OCI-LY7 (cell line): ENCODE results near the gene ALG1. TPM values are rescaled to one million over a fixed set of nuclear protein-coding genes. Genes with fewer than 3 reads are reported as not detected.
"Not testable (repeated sequence)": the region's sequence is repeated elsewhere in the genome, so short reads cannot be mapped to it uniquely, and the experiment has no call there.

Experiments
- BruUV-seq: library from RNA; stranded (reverse); fragments of 400-500 nt; replicated peaks from 2 replicates; lab custom pipeline; 2021; lab: Mats Ljungman, UMichigan
- CTCF ChIA-PET: fragments of 300-600 bp; sonication (Branson Sonifier 250); formaldehyde crosslinking; loops from one replicate; lab custom pipeline; 2022; ENCODE audit warnings: antibody characterized with exemption; ENCODE audit not compliant: unreplicated experiment; lab: Charles Lee
- POLR2A ChIA-PET: fragments of 300-600 bp; sonication (Branson Sonifier 250); formaldehyde crosslinking; loops from one replicate; lab custom pipeline; 2022; ENCODE audit warnings: antibody characterized with exemption; lab: Charles Lee
- DNase-seq: peaks from one replicate; pipeline ENCODE4 v3.0.0-alpha.2; 2015; ENCODE audit warnings: low spot score
- H2AFZ ChIP-seq: fragments of 200-600 bp; sonication (generic), shearing (Covaris generic); 2 replicates; pipeline ENCODE4 v1.6.1; 2014; ENCODE audit warnings: mild to moderate bottlenecking, antibody characterized with exemption, low read length, moderate library complexity
- H3K27ac ChIP-seq: fragments of 200-600 bp; sonication (generic); 2 replicates; pipeline ENCODE4 v1.5.1; 2014; ENCODE audit warnings: mixed run types, low read depth, mild to moderate bottlenecking, moderate library complexity, low read length, inconsistent platforms; ENCODE audit not compliant: poor library complexity, severe bottlenecking
- H3K36me3 ChIP-seq: fragments of 200-600 bp; sonication (generic); 2 replicates; pipeline ENCODE4 v1.6.1; 2014; ENCODE audit warnings: mild to moderate bottlenecking, antibody characterized with exemption, low read length, moderate library complexity, mixed read lengths; ENCODE audit not compliant: insufficient read depth
- H3K4me1 ChIP-seq: fragments of 200-600 bp; sonication (generic); 2 replicates; pipeline ENCODE4 v1.5.1; 2014; ENCODE audit warnings: mild to moderate bottlenecking, low read length; ENCODE audit not compliant: insufficient read depth, poor library complexity, severe bottlenecking
- H3K4me2 ChIP-seq: fragments of 200-600 bp; sonication (generic); 2 replicates; pipeline ENCODE4 v1.6.1; 2014; ENCODE audit warnings: mild to moderate bottlenecking, low read length
- H3K4me3 ChIP-seq: fragments of 200-600 bp; sonication (generic); 2 replicates; pipeline ENCODE4 v1.5.1; 2014; ENCODE audit warnings: mild to moderate bottlenecking, low read depth, low read length; ENCODE audit not compliant: poor library complexity, severe bottlenecking
- H3K79me2 ChIP-seq: fragments of 200-600 bp; sonication (generic); 2 replicates; pipeline ENCODE4 v1.6.1; 2016; ENCODE audit warnings: low read depth, mild to moderate bottlenecking, low read length, moderate library complexity, mixed read lengths; ENCODE audit not compliant: insufficient read depth
- H3K9me2 ChIP-seq: fragments of 200-600 bp; sonication (generic); 2 replicates; pipeline ENCODE4 v1.6.1; 2016; ENCODE audit warnings: mild to moderate bottlenecking, low read length, mixed read lengths; ENCODE audit not compliant: insufficient read depth
- H3K9me3 ChIP-seq: fragments of 200-600 bp; sonication (generic); 2 replicates; pipeline ENCODE4 v1.6.1; 2014; ENCODE audit warnings: mild to moderate bottlenecking, mixed run types, low read length, mixed read lengths
- H4K20me1 ChIP-seq: fragments of 200-600 bp; sonication (generic); 2 replicates; pipeline ENCODE4 v1.6.1; 2014; ENCODE audit warnings: mild to moderate bottlenecking, antibody characterized with exemption, low read length, moderate library complexity, mixed read lengths; ENCODE audit not compliant: insufficient read depth
- CTCF ChIP-seq: fragments of 200-600 bp; sonication (generic); conservative IDR thresholded peaks from 2 replicates; pipeline ENCODE4 v1.5.1; 2014; ENCODE audit warnings: mild to moderate bottlenecking, antibody characterized with exemption, low read length, moderate library complexity, mixed read lengths
- intact Hi-C: fragments of 100-400 bp; cut with micrococcal nuclease; formaldehyde crosslinking; loops from one replicate; pipeline ENCODE4 v1.10.0; 2022; ENCODE audit not compliant: unreplicated experiment
- total RNA-seq, 2 experiments: library from RNA; depleted of rRNA in 1 of 2; stranded (reverse); fragments of >200 nt in 1 of 2; shearing (Covaris generic) in 1 of 2; gene quantifications; 2 replicates each; pipeline ENCODE4 v1.2.3, GENCODE V29; 2014 to 2022

Gene ALG1
- total RNA-seq, 2 experiments from 2014 or later, result 13.7 to 23.1 TPM

GRCh38 chr16:5084099-5084731, 12.6 kb downstream of the ALG1 start:
- H2AFZ ChIP-seq, H3K27ac ChIP-seq, H3K9me2 ChIP-seq, H3K36me3 ChIP-seq, H3K4me2 ChIP-seq, intact Hi-C loops, CTCF ChIA-PET, BruUV-seq, H3K9me3 ChIP-seq, H3K4me1 ChIP-seq, H3K79me2 ChIP-seq, POLR2A ChIA-PET, DNase-seq, H4K20me1 ChIP-seq, H3K4me3 ChIP-seq: not testable (repeated sequence)

- H3K9me3 ChIP-seq, H4K20me1 ChIP-seq, intact Hi-C loops, CTCF ChIA-PET, H3K27ac ChIP-seq, H2AFZ ChIP-seq, H3K4me2 ChIP-seq, H3K36me3 ChIP-seq, H3K79me2 ChIP-seq, POLR2A ChIA-PET, H3K4me3 ChIP-seq, H3K9me2 ChIP-seq, H3K4me1 ChIP-seq: not testable (repeated sequence)
- TSS peak; percentile 62 for BruUV-seq
- TF ChIP-seq CTCF, result peak; percentile 70
- peak; percentile 54 for DNase-seq
These were observed 13.2 kb downstream of the ALG1 start for GRCh38 chr16:5084802-5085201.

DNA sequence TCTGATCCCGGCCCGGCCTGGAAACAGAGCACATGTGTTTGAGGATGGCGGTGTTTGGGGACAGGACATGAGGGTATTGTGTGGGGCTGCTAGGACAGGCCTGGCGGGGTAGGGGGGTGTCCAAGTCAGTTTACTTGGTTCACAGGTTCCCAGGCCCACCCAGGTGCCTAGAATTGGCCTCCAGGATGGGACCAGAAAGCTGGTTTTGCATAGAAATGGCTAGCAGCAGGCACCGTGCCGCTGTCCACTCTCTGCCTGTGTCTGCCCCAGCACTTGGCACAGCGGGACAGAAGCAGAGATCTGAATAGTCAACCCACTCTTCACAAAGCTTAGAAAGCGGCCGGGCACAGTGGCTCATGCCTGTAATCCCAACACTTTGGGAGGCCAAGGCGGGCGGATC, 14.1 kb downstream of the ALG1 start:
- H2AFZ ChIP-seq, H3K27ac ChIP-seq, BruUV-seq, H3K36me3 ChIP-seq, H3K79me2 ChIP-seq, H3K9me3 ChIP-seq, intact Hi-C loops, H3K4me2 ChIP-seq, POLR2A ChIA-PET, H3K4me3 ChIP-seq, CTCF ChIA-PET, H3K4me1 ChIP-seq, H3K9me2 ChIP-seq, H4K20me1 ChIP-seq, DNase-seq: not testable (repeated sequence)

DNA sequence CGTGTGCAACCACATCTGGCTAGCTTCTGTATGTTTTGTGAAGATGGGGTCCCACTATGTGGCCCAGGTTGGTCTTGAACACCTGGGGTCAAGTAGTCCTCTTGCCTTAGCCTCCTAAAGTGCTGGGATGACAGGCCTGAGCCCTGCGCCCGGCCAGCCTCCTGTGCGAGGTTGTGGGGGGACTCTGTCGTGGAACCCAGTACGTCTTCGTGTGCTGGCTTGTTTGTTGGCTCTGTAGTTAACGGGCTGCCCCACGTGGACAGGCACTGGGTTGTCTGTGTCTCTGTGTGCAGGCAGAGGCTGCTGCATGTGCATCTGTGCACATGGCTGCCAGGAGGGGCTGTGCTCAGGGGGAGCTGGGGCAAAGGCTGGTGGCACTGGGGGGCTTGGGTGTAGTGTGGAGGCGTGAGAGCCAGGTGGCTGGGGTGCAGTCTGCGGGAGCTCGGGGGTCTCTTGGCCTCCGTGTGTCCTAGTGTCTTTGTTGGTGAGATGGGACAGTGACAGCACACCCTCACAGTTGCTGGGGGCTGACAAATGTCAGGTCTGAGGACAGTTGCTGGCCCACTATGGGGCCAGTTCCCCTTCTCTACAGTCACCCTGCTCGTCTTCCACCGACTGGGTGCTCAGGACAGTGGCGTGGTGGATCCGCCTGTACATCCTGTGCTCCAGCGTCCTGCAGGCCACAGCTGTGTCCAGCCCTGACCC, 16.6 kb downstream of the ALG1 start:
- BruUV-seq, DNase-seq, H3K4me2 ChIP-seq, H3K27ac ChIP-seq, H4K20me1 ChIP-seq, CTCF ChIA-PET, H2AFZ ChIP-seq, H3K79me2 ChIP-seq, POLR2A ChIA-PET, H3K36me3 ChIP-seq, intact Hi-C loops, H3K4me1 ChIP-seq, H3K4me3 ChIP-seq, H3K9me3 ChIP-seq, H3K9me2 ChIP-seq: not testable (repeated sequence)

DNA sequence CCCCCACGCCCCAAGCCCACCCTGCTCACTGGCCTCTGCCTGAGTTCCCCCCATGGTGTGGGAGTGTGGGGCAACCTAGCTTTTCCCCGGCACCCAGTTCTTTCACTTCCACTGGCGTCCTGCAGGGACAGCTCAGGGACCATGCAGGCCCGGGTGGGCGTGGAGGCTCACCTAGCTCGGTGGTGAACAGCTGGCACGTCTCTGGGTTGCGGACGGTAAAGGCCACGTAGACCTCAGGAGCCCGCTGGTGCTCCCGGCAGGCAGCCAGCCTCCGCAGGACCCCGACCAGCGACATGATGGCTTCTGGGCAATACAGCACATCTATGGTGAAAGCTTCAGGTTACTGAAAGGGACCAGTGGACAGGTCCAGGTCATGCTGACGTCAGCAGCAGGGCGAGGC, 17.3 kb downstream of the ALG1 start:
- intact Hi-C loops, H3K4me3 ChIP-seq, H4K20me1 ChIP-seq, H3K4me2 ChIP-seq, H3K9me2 ChIP-seq, CTCF ChIA-PET, H3K36me3 ChIP-seq, BruUV-seq, H2AFZ ChIP-seq, H3K27ac ChIP-seq, DNase-seq, H3K9me3 ChIP-seq, H3K79me2 ChIP-seq, H3K4me1 ChIP-seq, POLR2A ChIA-PET: not testable (repeated sequence)
